SIG-M5 treated with dmso at 0.1 percent for 504 hours (cell line): ENCODE measurements around the gene PDE4B.

ENCODE experiments used
- DNase-seq: peaks from one replicate; lab custom pipeline; 2025; ENCODE audit not compliant: unreplicated experiment; lab: John Stamatoyannopoulos, UW

The PDE4B gene

GRCh38 chr1:66251546-66251945 is 458.9 kb downstream of the PDE4B start:
- DNase-seq: peak; percentile 48

GRCh38 chr1:66253330-66253921 is 460.7 kb downstream of the PDE4B start:
- DNase-seq: peak; percentile 73

- no peak for DNase-seq
Observed at GRCh38 chr1:66254785-66255184, 462.1 kb downstream of the PDE4B start.

- no peak for DNase-seq
Observed at GRCh38 chr1:66256629-66257572, 464.2 kb downstream of the PDE4B start.

- no peak for DNase-seq
Observed at GRCh38 chr1:66258404-66259105, 465.9 kb downstream of the PDE4B start.

GRCh38 chr1:66261364-66261763 is 468.7 kb downstream of the PDE4B start:
- no peak for DNase-seq

- DNase-seq: no peak
Observed at GRCh38 chr1:66262208-66262963, 469.7 kb downstream of the PDE4B start.

GRCh38 chr1:66265268-66265667 is 472.6 kb downstream of the PDE4B start:
- no peak for DNase-seq

GRCh38 chr1:66265796-66266195 is 473.1 kb downstream of the PDE4B start:
- DNase-seq: no peak

GRCh38 chr1:66266350-66266749 is 473.7 kb downstream of the PDE4B start:
- no peak for DNase-seq

GRCh38 chr1:66266756-66267155 is 474.1 kb downstream of the PDE4B start:
- no peak for DNase-seq

- DNase-seq: no peak
Observed at GRCh38 chr1:66267201-66267940, 474.7 kb downstream of the PDE4B start.

GRCh38 chr1:66269222-66269621 is 476.5 kb downstream of the PDE4B start:
- no peak for DNase-seq

- DNase-seq: peak; percentile 59
Observed at GRCh38 chr1:66270119-66270812, 477.6 kb downstream of the PDE4B start.

GRCh38 chr1:66271216-66271903 is 478.7 kb downstream of the PDE4B start:
- DNase-seq: peak; percentile 23

GRCh38 chr1:66271904-66272254 is 479.2 kb downstream of the PDE4B start:
- DNase-seq: no peak

- DNase-seq: no peak
Observed at GRCh38 chr1:66273656-66274055, 481.0 kb downstream of the PDE4B start.

- no peak for DNase-seq
Observed at GRCh38 chr1:66274634-66275033, 481.9 kb downstream of the PDE4B start.

GRCh38 chr1:66275083-66275482 is 482.4 kb downstream of the PDE4B start:
- DNase-seq: no peak
